Activated B cell treated with CpG ODN at 0.5 μM for 24 hours (primary cell): ENCODE data around the gene ZC3H12C. TPM values are rescaled to one million over a fixed set of nuclear protein-coding genes. Genes with fewer than 3 reads are reported as not detected.

Source experiments
- ATAC-seq: fragments of 200-7000 bp; cut with Tn5 transposase; one replicate; pipeline ENCODE4 v1.10.0; 2021; ENCODE audit warnings: low read depth, mild to moderate bottlenecking, moderate library complexity
- CTCF ChIA-PET: fragments of 350-600 bp; sonication (Branson Sonifier 250); formaldehyde crosslinking; loops from one replicate; lab custom pipeline; 2021; ENCODE audit warnings: antibody characterized with exemption; lab: Charles Lee
- POLR2A ChIA-PET: fragments of 350-600 bp; sonication (Branson Sonifier 250); formaldehyde crosslinking; loops from one replicate; lab custom pipeline; 2021; ENCODE audit warnings: antibody characterized with exemption; lab: Charles Lee
- DNase-seq: peaks from one replicate; pipeline ENCODE4 v3.0.0; 2022
- H3K27ac Mint-ChIP-seq: one replicate; pipeline ENCODE4 v1.8.0; 2020; ENCODE audit warnings: mixed read lengths
- H3K27me3 Mint-ChIP-seq: one replicate; pipeline ENCODE4 v1.8.0; 2021; ENCODE audit warnings: mixed read lengths
- H3K36me3 Mint-ChIP-seq: one replicate; pipeline ENCODE4 v1.8.0; 2021; ENCODE audit warnings: low read depth, mixed read lengths
- H3K4me1 Mint-ChIP-seq: one replicate; pipeline ENCODE4 v1.8.0; 2021; ENCODE audit warnings: mixed read lengths
- H3K4me3 Mint-ChIP-seq: one replicate; pipeline ENCODE4 v1.8.0; 2020; ENCODE audit warnings: mild to moderate bottlenecking, mixed read lengths
- H3K9me3 Mint-ChIP-seq: one replicate; pipeline ENCODE4 v1.8.0; 2020; ENCODE audit warnings: mixed read lengths
- CTCF ChIP-seq: fragments of 200-600 bp; IDR thresholded peaks from one replicate; pipeline ENCODE4 v1.8.0; 2022; ENCODE audit warnings: antibody characterized with exemption, mild to moderate bottlenecking
- intact Hi-C: fragments of 100-400 bp; cut with micrococcal nuclease; formaldehyde crosslinking; loops from one replicate; pipeline ENCODE4 v1.15.1; 2024
- total RNA-seq: library from RNA; stranded (reverse); gene quantifications from 2 replicates; pipeline ENCODE4 v1.2.3, GENCODE V29; 2022

Gene ZC3H12C
- total RNA-seq, 1 donor from 2014 or later = 0.95 TPM

DNA sequence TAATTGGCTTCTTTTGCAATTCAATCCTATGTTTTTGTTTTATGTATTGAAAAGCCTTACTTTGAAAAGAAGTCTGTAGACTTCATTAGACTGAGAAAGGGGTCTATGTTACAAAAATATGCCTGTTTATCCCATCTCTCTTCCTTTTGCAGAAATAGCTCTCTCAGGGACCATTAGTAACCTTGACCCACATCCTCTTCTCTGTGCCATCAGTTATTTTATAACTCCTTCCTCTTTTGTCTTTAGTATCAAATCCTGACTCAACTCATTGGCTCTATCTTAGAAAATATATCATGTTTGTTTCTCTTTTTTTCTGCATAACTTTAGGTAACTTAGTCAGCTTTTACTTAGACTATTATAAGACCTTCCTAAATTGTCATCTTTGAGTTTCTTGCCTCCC, 20.3 kb downstream of the ZC3H12C start:
- Mint-ChIP-seq H3K27me3 (peaks cover 2% of the 10 kb centered on the region), H3K4me3 (no peak overlapping the region), H3K4me1 (no peaks in the 10 kb centered on the region), H3K9me3 (no peaks in the 10 kb centered on the region), H3K27ac (no peak overlapping the region), H3K36me3 (no peaks in the 10 kb centered on the region)
- no peak for TF ChIP-seq CTCF
- POLR2A ChIA-PET = no interaction called here
- CTCF ChIA-PET = no interaction called here
- DNase-seq = no peak
- ATAC-seq = no peak
- intact Hi-C loops = no loop called here

GRCh38 chr11:110113973-110114372, 20.8 kb downstream of the ZC3H12C start:
- Mint-ChIP-seq H3K36me3 (no peaks in the 10 kb centered on the region), H3K27ac (no peak overlapping the region), H3K9me3 (no peaks in the 10 kb centered on the region), H3K4me1 (no peaks in the 10 kb centered on the region), H3K27me3 (peaks cover 2% of the 10 kb centered on the region), H3K4me3 (no peak overlapping the region)
- ChIA-PET POLR2A (no interaction called here), CTCF (no interaction called here)
- ATAC-seq (no peak), DNase-seq (no peak)
- intact Hi-C loops = no loop called here
- no peak for TF ChIP-seq CTCF

DNA sequence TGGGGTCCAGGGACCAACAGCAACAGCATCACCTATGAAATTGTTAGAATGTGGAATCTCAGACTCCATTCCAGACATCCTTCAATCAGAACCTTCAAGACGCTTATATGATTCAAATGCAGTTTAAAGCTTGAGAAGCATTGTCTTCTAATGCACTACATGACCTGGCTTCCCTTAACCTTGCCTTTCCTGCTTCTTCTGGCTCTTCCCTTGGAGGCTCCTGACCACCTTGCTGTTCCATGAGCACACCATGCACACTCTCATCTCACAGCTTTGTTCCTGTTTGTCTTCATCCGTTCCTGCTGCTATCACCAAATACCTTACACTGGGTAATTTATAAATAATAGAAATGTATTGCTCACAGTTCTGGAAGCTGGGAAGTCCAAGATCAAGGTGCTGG, 26.1 kb downstream of the ZC3H12C start:
- Mint-ChIP-seq H3K4me1 (no peaks in the 10 kb centered on the region), H3K36me3 (no peaks in the 10 kb centered on the region), H3K27me3 (no peaks in the 10 kb centered on the region), H3K27ac (no peak overlapping the region), H3K9me3 (no peaks in the 10 kb centered on the region), H3K4me3 (no peak overlapping the region)
- ChIA-PET POLR2A (no interaction called here), CTCF (no interaction called here)
- no peak for TF ChIP-seq CTCF
- ATAC-seq (no peak), DNase-seq (no peak)
- intact Hi-C loops = no loop called here

DNA sequence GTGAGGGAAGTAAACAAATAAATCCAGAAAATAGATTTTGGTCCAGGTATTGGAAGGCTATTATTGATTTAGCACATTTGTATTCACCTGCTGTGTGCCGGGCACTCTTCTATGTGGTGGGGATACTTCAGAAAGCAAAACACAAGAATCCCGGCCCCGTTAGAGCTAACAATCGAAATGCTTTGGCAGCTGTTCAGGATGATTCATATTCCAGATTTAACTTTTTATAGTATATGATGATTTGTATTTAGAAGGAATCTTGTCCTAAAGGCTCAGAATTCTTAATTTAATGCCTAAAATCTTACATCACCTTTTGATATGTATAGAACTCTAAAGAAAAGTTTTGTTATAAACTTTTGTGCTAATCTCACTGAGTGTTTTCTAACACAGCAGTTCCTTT, 28.0 kb downstream of the ZC3H12C start:
- Mint-ChIP-seq H3K27me3 (peaks cover 4% of the 10 kb centered on the region), H3K4me1 (no peaks in the 10 kb centered on the region), H3K27ac (no peak overlapping the region), H3K4me3 (no peak overlapping the region), H3K9me3 (no peaks in the 10 kb centered on the region), H3K36me3 (no peaks in the 10 kb centered on the region)
- no peak for TF ChIP-seq CTCF
- intact Hi-C loops = no loop called here
- DNase-seq (no peak), ATAC-seq (no peak)
- ChIA-PET CTCF (no interaction called here), POLR2A (no interaction called here)

DNA sequence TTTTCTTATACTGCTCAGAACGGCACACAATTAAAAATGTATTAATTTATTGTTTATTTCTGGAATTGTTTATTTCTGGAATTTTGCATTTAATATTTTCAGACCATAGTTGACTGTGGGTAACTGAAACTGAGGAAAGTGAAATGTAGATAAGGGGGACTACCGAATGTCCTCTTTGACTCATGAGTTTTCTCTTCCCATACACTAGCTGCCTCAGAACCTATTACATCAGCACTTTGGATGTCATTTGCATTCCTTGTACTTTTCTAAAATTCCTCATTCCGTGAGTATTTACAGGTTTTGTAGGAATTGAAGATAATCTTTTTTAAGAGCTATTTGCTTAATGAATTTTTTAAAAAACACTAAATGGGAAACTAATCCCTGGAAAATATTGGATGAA, 29.8 kb downstream of the ZC3H12C start:
- no peak for TF ChIP-seq CTCF
- CTCF ChIA-PET = no interaction called here
- ATAC-seq = no peak
- no peaks in the 10 kb centered on the region for H3K9me3 Mint-ChIP-seq
- no peak overlapping the region for H3K27ac Mint-ChIP-seq
- peaks cover 4% of the 10 kb centered on the region for H3K27me3 Mint-ChIP-seq
- no peak for DNase-seq
- no peaks in the 10 kb centered on the region for H3K4me1 Mint-ChIP-seq
- POLR2A ChIA-PET = no interaction called here
- no peak overlapping the region for H3K4me3 Mint-ChIP-seq
- intact Hi-C loops = no loop called here
- H3K36me3 Mint-ChIP-seq = no peaks in the 10 kb centered on the region
